DND-41 (cell line): Measurements from ENCODE around the gene CTLA4.

Experiments
- EZH2 ChIP-seq: IDR thresholded peaks from 3 replicates; pipeline ENCODE4 v1.6.1; 2012; ENCODE audit warnings: borderline replicate concordance, low read depth, mild to moderate bottlenecking, moderate library complexity, low read length, inconsistent platforms; ENCODE audit not compliant: severe bottlenecking
- TF ChIP-seq, protein P1 (sequence below): IDR thresholded peaks from 2 replicates; pipeline ENCODE4 v1.5.1; 2012; ENCODE audit warnings: borderline replicate concordance, low read length, moderate library complexity, mild to moderate bottlenecking; ENCODE audit not compliant: poor library complexity, severe bottlenecking; ENCODE audit errors: extremely low read depth

DNA sequence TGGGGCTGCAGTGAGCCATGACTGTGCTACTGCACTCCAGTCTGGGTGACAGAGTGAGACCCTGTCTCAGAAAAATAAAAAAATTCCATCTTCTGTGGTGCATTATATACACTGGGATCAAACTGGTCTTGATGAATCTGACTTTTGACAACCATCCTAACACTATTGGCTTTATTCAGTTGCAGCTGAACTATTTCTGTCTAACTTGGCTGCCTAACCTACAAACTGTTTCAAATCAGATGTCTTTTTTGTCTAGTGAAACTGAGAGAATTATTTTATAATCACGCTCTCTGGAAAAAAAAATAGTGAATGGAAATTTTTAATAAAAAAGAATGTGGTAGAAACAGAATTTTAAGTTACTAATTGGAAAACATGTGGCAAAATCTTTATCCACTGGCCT is 15.0 kb downstream of the CTLA4 start:
- TF ChIP-seq, protein P1, sequence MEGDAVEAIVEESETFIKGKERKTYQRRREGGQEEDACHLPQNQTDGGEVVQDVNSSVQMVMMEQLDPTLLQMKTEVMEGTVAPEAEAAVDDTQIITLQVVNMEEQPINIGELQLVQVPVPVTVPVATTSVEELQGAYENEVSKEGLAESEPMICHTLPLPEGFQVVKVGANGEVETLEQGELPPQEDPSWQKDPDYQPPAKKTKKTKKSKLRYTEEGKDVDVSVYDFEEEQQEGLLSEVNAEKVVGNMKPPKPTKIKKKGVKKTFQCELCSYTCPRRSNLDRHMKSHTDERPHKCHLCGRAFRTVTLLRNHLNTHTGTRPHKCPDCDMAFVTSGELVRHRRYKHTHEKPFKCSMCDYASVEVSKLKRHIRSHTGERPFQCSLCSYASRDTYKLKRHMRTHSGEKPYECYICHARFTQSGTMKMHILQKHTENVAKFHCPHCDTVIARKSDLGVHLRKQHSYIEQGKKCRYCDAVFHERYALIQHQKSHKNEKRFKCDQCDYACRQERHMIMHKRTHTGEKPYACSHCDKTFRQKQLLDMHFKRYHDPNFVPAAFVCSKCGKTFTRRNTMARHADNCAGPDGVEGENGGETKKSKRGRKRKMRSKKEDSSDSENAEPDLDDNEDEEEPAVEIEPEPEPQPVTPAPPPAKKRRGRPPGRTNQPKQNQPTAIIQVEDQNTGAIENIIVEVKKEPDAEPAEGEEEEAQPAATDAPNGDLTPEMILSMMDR, result no peak
- no peak for TF ChIP-seq EZH2
